ENCODE data around the gene SACM1L.

DNA sequence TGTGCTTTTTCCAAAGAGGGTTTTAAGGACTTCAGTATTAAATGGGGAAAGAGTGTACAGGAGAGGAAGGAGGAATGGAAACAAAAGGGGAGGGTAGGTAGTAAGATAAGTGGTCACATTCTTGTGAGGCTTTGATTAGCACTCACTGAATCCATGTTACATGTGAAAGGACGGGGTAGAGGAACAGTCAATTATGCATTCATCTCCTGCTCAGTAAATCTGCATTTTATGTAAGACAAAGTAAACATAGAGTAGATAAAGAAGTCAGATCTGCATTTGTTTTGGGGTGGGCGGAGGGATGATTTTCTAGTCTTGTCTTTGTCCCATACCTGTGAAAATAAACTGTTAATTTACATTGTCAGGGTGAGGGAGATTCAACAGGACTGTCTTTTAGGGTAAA is 50.8 kb downstream of the SACM1L start:
- TF ChIP-seq POLR2A (IDR thresholded peaks at IDR 0.05; ENCODE audit: extremely low read depth, insufficient read length) (no peak), MYC (IDR thresholded peaks at IDR 0.05; ENCODE audit: low read depth, low read length) (no peak)
- TF ChIP-seq, protein P1, sequence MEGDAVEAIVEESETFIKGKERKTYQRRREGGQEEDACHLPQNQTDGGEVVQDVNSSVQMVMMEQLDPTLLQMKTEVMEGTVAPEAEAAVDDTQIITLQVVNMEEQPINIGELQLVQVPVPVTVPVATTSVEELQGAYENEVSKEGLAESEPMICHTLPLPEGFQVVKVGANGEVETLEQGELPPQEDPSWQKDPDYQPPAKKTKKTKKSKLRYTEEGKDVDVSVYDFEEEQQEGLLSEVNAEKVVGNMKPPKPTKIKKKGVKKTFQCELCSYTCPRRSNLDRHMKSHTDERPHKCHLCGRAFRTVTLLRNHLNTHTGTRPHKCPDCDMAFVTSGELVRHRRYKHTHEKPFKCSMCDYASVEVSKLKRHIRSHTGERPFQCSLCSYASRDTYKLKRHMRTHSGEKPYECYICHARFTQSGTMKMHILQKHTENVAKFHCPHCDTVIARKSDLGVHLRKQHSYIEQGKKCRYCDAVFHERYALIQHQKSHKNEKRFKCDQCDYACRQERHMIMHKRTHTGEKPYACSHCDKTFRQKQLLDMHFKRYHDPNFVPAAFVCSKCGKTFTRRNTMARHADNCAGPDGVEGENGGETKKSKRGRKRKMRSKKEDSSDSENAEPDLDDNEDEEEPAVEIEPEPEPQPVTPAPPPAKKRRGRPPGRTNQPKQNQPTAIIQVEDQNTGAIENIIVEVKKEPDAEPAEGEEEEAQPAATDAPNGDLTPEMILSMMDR (IDR thresholded peaks at IDR 0.05; ENCODE audit: low read depth, low read length): no peak
- TF ChIP-seq, protein P2, sequence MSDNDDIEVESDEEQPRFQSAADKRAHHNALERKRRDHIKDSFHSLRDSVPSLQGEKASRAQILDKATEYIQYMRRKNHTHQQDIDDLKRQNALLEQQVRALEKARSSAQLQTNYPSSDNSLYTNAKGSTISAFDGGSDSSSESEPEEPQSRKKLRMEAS (IDR thresholded peaks at IDR 0.05; ENCODE audit: low read depth, low read length): no peak

Measured in NB4 (cell line).